WI38 (cell line): ENCODE data around the gene TENM4.

Source experiments
- H3K4me3 ChIP-seq: 2 replicates; pipeline ENCODE4 v1.5.1; 2011; ENCODE audit warnings: low read depth, mild to moderate bottlenecking, control low read depth, low read length
- CTCF ChIP-seq: IDR thresholded peaks from 2 replicates; pipeline ENCODE4 v1.5.1; 2012; ENCODE audit warnings: low read depth, mild to moderate bottlenecking, control low read depth, low read length

TENM4 gene

GRCh38 chr11:79201677-79202347 lies 239.0 kb downstream of the TENM4 start:
- no peak for TF ChIP-seq CTCF
- no peak overlapping the region for H3K4me3 ChIP-seq

GRCh38 chr11:79200398-79201070 lies 240.3 kb downstream of the TENM4 start:
- TF ChIP-seq CTCF, result no peak
- no peak overlapping the region for H3K4me3 ChIP-seq

DNA sequence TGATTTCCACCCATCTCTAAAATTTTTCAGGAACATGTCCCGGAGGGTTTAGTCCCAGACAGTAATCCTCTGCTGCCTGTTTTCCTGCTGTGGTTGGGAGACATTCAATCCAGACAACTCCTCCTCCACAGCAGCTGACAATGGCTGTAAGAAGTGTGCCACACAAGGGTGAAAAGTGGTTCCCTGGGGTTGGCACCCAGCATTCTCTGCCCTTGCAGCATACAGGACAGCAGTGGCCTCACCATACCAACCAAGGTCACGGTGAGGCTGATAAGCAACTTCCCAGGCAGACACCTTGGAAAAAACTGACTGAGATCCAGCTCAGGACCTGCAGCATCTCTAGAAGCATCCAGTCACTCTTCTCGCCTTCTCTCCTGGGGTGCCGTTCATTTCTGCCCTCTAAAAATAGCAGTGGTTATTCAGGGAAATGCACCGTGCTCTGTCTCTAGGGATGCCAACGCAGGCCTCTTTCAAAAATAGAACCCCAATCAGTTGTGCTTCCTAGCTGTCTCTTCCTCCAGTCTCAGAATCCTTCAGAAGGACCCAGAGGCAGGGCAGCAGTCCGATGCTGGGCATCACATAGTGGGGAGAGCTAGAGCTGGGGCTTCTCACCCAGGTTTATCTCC lies 241.0 kb downstream of the TENM4 start:
- no peak for TF ChIP-seq CTCF
- H3K4me3 ChIP-seq, result no peak overlapping the region

DNA sequence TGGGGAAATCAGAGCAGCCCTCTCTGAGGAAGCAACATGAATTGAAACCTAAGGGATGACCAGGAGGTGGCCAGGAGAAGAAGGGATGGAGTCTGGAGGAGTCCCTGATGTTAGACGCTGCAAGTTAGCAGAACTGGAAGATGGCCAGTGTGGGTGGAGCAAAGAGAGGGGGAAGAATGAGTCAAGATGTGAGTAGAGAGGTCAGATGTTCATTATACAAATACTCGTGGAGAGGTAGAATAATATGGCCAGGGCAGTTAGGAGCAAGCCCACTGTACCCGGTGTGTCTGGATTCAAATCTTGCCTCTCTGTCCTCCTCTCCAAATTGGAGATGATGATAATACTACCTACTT lies 242.0 kb downstream of the TENM4 start:
- TF ChIP-seq CTCF, result no peak

GRCh38 chr11:79198203-79198897 lies 242.5 kb downstream of the TENM4 start:
- no peak overlapping the region for H3K4me3 ChIP-seq
- TF ChIP-seq CTCF, result no peak

More for the DNA sequence above, 242.0 kb downstream of the TENM4 start:
- no peak overlapping the region for H3K4me3 ChIP-seq

DNA sequence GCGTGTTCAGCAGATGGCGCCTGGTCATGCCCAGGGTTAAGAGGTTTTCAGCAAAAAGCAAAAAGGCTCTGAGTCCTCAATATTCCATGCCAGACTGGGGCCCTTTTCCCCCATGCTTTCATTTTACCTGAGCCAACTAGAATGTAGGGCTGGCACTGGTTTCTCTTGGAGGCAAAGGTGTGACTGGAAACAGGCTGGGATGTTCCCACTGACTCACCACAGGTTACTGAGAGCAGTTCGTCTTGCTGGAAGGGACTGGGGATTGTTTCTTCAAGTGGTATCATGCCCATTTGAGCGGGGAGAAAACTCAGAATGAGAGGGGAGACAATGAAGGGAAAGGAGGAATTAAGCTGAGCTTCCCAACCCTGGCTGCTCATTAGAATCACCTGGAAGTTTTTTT lies 243.9 kb downstream of the TENM4 start:
- TF ChIP-seq CTCF, result no peak

DNA sequence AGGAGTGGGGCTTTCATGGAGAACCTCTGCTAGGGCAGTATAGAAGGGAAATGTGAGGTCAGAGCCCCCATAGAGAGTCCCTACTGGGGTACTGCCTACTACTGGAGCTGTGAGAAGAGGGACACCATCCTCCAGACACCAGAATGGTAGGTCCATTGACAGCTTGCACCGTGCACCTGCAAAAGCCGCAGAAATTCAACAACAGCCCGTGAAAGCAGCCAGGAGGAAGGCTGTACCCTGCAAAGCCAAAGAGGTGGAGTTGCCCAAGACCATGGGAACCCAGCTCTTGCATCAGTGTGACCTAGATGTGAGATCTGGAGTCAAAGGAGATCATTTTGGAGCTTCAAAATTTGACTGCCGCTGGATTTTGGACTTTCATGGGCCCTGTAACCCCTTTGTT lies 245.6 kb downstream of the TENM4 start:
- TF ChIP-seq CTCF, result no peak
- H3K4me3 ChIP-seq, result no peak overlapping the region

More for the DNA sequence above, 243.9 kb downstream of the TENM4 start:
- H3K4me3 ChIP-seq, result no peak overlapping the region
